GM23338 (cell line): ENCODE results near the gene VOPP1.

ENCODE experiments used
- JUNB ChIP-seq: IDR thresholded peaks from one replicate; pipeline ENCODE4 v1.6.1; 2016; ENCODE audit warnings: antibody characterized with exemption; ENCODE audit not compliant: unreplicated experiment
- POLR2AphosphoS5 ChIP-seq: IDR thresholded peaks from 2 replicates; pipeline ENCODE4 v1.6.1; 2016; ENCODE audit warnings: antibody characterized with exemption, low read depth

DNA sequence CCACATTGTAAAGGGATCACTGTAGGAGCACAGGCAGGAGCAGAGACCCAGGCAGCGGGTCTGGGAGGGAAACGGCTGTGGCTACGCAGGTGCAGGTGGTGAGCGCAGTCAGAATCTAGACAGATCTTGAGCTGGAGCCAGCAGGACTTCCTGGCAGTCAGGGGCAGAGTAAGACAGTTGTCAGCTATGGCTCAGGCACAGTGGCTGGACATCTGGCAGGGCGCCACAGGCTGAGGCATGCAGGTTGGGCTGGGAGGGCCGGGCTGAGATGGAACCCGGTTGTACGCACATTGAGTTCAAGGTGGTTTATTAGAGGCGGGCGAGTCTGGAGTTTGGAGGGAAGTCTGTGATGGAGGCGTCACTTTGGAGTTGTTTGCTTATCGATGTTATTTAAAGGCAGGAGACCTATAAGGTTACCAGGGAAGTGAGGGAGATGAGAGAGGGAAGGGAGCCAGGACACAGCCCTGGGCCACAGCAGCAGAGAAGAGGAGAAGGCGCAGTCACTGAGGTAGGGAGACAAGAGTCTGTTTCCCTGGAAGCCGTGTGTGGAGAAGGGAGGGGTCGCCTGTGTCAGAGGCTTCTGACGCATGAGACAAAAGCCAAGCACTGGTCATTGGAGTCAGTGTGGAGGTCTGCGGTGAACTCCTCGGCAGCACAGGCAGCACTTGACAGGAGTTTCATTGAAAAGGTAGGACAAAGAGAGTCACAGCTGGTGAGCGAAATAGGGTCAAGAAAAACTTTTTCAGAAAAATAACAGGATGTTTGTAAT lies 133.4 kb downstream of the VOPP1 start:
- TF ChIP-seq POLR2AphosphoS5 (no peak), JUNB (no peak)
